Measurements from ENCODE around the gene DNAH2. TPM values are rescaled to one million over a fixed set of nuclear protein-coding genes. Genes with fewer than 3 reads are reported as not detected.

The DNAH2 gene
- total RNA-seq, 1 donor = under 0.01 TPM

DNA sequence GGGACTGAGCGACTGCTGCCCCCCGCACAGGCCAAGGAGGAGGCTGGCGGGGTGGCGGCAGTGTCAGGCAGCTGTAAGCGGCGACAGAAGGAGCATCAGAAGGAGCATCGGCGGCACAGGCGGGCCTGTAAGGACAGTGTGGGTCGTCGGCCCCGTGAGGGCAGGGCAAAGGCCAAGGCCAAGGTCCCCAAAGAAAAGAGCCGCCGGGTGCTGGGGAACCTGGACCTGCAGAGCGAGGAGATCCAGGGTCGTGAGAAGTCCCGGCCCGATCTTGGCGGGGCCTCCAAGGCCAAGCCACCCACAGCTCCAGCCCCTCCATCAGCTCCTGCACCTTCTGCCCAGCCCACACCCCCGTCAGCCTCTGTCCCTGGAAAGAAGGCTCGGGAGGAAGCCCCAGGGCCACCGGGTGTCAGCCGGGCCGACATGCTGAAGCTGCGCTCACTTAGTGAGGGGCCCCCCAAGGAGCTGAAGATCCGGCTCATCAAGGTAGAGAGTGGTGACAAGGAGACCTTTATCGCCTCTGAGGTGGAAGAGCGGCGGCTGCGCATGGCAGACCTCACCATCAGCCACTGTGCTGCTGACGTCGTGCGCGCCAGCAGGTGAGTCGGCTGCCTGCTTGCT, 131.7 kb downstream of the DNAH2 start:
- TF ChIP-seq, protein P1, sequence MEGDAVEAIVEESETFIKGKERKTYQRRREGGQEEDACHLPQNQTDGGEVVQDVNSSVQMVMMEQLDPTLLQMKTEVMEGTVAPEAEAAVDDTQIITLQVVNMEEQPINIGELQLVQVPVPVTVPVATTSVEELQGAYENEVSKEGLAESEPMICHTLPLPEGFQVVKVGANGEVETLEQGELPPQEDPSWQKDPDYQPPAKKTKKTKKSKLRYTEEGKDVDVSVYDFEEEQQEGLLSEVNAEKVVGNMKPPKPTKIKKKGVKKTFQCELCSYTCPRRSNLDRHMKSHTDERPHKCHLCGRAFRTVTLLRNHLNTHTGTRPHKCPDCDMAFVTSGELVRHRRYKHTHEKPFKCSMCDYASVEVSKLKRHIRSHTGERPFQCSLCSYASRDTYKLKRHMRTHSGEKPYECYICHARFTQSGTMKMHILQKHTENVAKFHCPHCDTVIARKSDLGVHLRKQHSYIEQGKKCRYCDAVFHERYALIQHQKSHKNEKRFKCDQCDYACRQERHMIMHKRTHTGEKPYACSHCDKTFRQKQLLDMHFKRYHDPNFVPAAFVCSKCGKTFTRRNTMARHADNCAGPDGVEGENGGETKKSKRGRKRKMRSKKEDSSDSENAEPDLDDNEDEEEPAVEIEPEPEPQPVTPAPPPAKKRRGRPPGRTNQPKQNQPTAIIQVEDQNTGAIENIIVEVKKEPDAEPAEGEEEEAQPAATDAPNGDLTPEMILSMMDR (IDR thresholded peaks at IDR 0.05; ENCODE audit: insufficient read depth, low read length) = no peak
- no peak overlapping the region for H3K4me3 ChIP-seq (ENCODE audit: low read depth, low read length)
- DNase-seq (ENCODE audit: low read depth) = no peak

DNA sequence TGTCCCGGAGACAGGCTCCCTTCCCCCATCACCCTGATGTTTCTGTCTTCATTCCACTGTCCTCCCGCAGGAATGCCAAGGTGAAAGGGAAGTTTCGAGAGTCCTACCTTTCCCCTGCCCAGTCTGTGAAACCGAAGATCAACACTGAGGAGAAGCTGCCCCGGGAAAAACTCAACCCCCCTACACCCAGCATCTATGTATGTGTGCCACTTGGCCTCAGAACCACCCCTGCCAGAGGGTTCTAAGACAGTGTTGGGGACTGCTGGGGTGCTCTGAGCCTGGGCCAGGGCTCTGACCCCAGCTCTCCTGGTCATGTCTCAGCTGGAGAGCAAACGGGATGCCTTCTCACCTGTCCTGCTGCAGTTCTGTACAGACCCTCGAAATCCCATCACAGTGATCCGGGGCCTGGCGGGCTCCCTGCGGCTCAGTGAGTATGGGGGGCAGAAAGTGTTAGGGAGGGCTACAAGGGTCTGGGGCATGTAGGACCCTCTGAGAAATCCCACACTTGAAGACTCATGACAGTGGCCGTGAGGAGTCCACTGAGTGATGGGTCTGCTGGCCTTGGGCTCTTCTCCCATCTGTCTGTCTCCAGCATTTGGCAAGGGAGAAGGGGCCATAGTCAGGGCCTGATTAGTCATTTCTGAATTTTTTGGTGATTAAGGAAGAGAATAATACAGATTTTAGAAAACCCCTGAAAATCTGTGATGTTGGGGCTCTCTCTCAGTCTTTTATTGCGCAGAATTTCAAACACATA, 132.4 kb downstream of the DNAH2 start:
- no peak for DNase-seq (ENCODE audit: low read depth)
- TF ChIP-seq, protein P1 (IDR thresholded peaks at IDR 0.05; ENCODE audit: insufficient read depth, low read length) = no peak
- H3K4me3 ChIP-seq (ENCODE audit: low read depth, low read length) = no peak overlapping the region

DNA sequence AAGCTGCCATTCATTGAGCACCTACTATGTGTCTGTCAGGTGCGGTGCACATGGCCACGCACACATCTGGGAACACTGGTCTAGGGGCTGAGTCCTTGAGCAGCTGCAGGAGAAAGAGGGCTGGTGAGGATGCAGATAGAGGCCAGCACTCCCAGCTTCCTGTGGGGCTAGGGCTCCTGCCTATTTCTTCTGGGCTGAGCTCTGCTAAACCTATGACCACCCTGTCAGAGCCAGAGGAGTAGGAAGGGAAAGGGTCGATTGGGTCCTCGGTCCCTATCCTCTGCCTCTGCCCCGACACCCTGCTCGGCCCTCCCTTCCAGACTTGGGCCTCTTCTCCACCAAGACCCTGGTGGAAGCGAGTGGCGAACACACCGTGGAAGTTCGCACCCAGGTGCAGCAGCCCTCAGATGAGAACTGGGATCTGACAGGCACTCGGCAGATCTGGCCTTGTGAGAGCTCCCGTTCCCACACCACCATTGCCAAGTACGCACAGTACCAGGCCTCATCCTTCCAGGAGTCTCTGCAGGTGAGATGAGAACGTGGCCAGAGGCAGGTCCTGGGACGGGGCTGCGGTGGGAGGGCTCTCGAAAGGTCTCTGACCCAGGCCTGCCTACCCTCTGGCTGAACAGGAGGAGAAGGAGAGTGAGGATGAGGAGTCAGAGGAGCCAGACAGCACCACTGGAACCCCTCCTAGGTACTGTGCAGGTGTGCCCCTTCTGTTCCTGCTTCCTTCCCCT, 133.3 kb downstream of the DNAH2 start:
- TF ChIP-seq, protein P1 (IDR thresholded peaks at IDR 0.05; ENCODE audit: insufficient read depth, low read length) = no peak
- H3K4me3 ChIP-seq (ENCODE audit: low read depth, low read length) = no peak overlapping the region
- no peak for DNase-seq (ENCODE audit: low read depth)

DNA sequence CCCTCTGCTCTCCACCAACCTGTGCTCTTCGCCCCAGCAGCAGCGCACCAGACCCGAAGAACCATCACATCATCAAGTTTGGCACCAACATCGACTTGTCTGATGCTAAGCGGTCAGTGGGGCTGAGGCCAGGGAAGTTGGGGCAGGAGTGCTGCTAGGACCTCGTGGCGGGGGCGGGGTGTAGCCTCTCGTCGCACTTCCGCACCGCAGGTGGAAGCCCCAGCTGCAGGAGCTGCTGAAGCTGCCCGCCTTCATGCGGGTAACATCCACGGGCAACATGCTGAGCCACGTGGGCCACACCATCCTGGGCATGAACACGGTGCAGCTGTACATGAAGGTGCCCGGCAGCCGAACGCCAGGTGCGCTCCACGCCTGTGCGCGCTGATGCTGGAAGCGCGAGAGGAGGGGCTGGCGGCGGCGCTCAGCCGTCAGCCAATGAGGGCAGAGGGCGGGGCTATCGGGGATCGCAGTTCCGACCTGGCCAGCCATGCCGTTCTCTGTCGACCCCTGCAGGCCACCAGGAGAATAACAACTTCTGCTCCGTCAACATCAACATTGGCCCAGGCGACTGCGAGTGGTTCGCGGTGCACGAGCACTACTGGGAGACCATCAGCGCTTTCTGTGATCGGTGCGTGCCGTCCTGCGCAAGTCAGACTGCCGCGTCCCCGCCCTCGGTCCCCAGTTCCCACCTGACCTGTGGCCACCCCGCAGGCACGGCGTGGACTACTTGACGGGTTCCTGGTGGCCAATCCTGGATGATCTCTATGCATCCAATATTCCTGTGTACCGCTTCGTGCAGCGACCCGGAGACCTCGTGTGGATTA, 134.1 kb downstream of the DNAH2 start:
- H3K4me3 ChIP-seq (ENCODE audit: low read depth, low read length) = no peak overlapping the region

GRCh38 chr17:7852262-7852670, 134.7 kb downstream of the DNAH2 start:
- no peak overlapping the region for H3K4me3 ChIP-seq (ENCODE audit: low read depth, low read length)
- TF ChIP-seq, protein P1 (IDR thresholded peaks at IDR 0.05; ENCODE audit: insufficient read depth, low read length) = no peak
- DNase-seq (ENCODE audit: low read depth) = no peak

More for the DNA sequence above, 134.1 kb downstream of the DNAH2 start:
- DNase-seq (ENCODE audit: low read depth) = peak; percentile 83
- TF ChIP-seq, protein P1 (IDR thresholded peaks at IDR 0.05; ENCODE audit: insufficient read depth, low read length) = peak; percentile 94

Data from fibroblast of the aortic adventitia (primary cell).